Stimulated activated CD8-positive, alpha-beta memory T cell treated with anti-CD3 and anti-CD28 coated beads, Interleukin-2, amount 100 ng/mL, for 1 hour (primary cell): Measurements from ENCODE around the gene GNB2.
"Not testable (repeated sequence)": the region's sequence is repeated elsewhere in the genome, so short reads cannot be mapped to it uniquely, and the experiment has no call there.

Experiments
- DNase-seq, 2 donors: peaks; one replicate each; pipeline ENCODE4 v3.0.0-alpha.2; 2020; ENCODE audit warnings: low read depth in 2 of 2

The GNB2 gene

GRCh38 chr7:100662194-100662776, 11.3 kb upstream of the GNB2 start:
- DNase-seq = not testable (repeated sequence)

GRCh38 chr7:100665168-100665726, 8.3 kb upstream of the GNB2 start:
- DNase-seq = no peak

DNA sequence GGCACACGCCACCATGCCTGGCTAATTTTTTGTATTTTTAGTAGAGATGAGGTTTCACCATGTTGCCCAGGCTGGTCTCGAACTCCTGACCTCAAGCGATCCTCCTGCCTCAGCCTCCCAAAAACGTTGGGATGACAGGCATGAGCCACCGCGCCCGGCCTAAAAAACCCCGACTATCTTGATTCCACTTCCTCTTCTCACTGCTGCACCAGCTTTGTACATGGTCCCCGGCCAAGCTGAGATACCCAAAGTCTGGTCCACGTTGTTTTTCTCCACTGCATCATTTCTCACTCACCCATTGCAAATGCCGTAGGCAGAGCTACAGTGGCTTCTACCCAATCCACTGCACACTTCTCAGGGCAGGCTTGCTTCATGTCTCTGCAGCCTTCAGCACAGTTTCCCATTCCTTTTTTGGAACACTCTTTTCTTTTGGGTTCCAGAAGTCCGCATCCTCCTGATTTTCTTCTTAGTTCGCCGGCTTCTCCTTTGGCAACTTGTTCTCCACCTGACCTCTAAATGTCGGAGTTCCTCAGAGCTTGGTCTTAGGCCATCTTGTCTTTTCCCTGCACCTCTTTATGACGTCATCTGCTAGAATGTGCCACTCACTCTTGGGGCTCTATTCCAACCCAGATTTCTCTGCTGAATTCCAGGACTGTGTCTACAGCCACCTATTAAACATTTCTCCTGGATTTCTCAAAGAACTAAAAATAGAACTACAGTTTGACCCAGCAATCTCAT, 6.0 kb upstream of the GNB2 start:
- DNase-seq = no peak

DNA sequence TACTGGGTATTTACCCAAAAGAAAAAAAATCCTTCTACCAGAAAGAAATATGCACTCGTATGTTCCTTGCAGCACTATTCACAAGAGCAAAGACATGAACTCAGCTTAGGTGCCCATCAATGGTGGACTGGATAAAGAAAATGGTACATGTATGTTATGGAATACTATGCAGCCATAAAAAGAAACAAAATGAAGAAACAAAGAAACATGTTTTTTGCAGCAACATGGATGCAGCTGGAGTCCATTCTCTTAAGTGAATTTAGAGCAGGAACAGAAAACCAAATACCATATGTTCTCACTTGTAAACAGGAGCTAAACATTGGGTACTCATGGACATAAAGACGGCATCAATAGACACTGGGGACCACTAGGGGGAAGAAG, 5.5 kb upstream of the GNB2 start:
- no peak for DNase-seq

DNA sequence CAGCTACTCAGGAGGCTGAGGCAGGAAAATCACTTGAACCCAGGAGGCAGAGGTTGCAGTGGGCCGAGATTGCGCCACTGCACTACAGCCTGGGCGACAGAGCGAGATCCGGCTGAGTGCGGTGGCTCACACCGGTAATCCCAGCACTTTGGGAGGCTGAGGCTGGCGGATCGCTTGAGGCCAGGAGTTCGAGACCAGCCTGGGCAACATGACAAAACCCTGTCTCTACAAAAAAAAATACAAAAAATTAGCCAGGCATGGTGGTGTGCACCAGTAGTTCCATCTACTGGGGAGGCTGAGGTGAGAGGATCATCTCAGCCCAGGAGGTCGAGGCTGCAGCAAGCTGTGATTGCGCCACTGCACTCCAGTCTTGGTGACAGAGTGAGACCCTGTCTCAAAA, 4.4 kb upstream of the GNB2 start:
- not testable (repeated sequence) for DNase-seq

DNA sequence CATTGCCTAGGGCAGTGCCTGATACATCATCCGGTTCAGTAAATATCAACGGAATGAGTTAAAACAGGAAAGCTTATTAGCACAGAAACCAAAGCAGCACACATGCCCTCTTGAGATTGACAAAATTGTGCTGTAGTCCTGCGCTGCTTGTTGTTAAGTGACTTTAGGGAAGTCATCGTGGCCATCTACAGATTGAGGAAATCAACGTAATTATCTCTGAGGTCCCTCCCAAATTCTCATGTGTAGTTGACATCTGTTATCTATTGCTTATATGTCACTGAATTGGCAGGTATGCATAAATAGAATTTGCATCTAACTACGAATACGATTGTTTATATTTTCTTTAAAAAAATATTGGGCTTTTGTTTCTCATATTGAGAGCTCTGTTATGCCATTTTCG, 3.5 kb upstream of the GNB2 start:
- no peak for DNase-seq

- no peak for DNase-seq
Measured at GRCh38 chr7:100671353-100672327, 1.9 kb upstream of the GNB2 start.

DNA sequence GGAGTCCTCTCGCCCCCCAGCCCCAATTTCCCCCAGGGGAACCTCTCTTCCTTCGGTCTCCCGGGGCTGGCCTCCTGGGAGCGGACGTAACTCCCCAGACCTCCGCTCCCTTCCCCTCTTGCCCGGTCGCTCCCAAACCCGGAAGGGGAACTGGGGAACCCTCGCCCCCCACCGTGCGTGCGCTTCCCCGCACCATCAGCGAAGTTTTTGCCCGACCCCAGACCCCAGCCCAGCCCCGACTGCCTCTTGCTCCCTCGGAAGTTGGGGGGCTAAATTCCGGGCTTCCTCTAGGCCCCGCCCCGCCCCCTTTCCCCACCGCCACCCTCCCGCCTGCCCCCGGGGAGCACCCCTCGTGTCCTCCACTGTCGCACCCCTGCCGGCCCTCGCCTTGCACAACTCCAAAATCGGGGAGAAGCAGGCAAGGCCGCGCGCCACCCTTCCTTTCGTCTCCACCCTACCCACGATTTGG, 436 bp downstream of the GNB2 start:
- peak in 1 of 2 donors; percentile 36 for DNase-seq

DNA sequence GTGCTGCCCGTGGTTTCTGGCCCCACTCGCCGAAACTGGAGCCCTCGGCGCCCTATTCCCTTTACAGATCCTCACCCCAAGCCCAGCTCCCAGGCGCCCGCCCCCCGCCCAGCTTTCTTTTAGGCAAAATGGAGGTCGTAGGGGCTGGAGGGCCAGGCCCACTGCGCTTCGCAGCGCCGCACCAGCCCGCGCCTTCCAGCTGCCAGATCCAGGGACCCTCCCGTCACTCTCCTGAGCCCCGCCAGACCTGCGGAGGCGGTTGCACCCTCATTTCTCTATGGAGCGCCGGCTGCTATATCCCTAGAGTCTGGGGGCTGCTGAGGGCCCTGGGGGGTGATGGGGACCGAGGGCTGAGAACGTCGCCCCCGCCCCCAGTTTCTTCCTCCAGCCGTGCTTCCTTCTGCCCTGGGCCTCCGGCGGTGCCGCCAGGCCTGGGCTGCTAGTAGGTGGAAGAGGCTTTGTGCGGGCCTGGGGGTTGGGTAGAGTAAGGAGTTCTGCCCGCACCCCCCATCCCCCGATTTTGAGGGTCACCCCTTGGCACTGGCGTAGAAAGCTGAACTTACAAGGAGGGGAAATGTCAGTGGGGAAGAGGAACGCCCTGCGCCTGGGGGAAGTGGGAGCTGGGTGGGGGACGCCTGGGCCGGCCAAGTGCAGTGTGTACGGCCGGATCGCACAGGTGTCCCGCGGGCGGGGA, 1.0 kb downstream of the GNB2 start:
- no peak for DNase-seq

DNA sequence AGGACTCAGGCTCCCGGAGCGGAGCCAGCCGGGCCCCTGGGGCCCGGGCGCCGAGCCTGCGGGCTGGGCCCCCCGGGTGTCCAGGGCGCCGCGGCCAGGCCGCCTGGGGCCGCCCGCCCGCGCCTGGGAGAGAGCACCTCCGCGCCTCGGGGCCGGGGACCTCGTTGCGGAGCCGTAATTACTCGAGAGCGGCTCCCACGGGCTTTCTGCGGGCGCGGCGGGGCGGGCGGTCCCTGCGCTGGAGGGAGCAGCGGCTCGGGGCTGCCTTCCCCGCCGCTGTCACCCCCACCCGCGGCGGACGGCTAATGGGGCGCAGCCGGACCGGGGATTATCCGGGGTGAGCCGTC, 1.5 kb downstream of the GNB2 start:
- DNase-seq = no peak

- DNase-seq = peak; percentile 70 to 72
Measured at GRCh38 chr7:100675581-100676350, 2.2 kb downstream of the GNB2 start.

GRCh38 chr7:100676501-100677306, 3.2 kb downstream of the GNB2 start:
- no peak for DNase-seq

- no peak for DNase-seq
Measured at GRCh38 chr7:100677308-100678267, 4.0 kb downstream of the GNB2 start.

DNA sequence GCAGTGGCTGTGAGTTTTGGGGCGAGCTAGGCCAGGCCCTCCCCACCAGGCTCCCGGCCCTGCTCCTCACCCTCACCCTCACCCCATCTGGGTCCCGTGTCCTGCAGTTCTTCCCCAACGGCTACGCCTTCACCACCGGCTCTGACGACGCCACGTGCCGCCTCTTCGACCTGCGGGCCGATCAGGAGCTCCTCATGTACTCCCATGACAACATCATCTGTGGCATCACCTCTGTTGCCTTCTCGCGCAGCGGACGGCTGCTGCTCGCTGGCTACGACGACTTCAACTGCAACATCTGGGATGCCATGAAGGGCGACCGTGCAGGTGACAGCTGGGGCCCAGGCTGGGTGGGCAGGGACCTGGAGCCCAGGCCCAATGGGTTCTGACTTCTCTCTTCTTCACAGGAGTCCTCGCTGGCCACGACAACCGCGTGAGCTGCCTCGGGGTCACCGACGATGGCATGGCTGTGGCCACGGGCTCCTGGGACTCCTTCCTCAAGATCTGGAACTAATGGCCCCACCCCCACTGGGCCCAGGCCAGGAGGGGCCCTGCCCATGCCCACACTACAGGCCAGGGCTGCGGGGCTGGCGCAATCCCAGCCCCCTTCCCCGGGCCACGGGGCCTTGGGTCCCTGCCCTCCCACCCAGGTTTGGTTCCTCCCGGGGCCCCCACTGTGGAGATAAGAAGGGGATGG, 4.9 kb downstream of the GNB2 start:
- no peak for DNase-seq

DNA sequence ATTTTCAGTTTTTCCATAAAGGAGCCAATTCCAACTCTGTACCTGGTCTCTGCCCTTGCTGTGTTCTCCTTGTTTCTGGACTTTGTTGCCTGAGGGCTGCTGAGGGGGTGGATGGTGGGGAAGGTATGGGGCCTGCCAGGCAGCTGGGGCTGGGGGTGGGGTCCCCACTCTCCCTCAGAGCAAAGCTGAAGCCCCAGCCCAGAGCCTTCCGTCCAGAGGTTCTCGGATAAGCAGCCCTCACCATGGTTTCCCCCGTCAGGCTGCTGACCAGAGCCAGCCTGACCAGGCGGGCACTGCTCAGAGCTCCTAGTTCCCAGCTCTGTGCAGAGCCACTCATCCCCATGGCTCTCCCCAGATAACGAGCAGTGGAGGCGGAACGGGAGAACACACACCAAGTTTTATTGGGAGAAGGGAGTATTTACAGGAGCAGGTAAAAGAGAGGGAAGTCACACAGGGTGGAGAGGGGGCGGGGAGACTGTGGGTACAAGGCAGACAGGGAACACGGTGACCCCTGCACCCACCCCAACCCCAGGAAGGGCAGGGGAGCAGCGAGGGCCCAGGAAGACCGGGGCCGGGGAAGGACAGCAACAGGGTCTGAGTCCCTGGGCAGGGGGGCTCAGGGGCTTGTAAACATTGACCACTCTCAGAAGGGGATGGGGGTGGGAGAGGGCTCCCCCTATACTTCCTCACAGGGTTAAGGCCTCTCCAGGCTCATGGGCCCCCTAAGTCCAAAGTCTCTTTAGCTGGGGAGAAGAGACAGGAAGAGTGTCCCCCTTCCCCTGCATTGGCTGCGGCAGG, 5.8 kb downstream of the GNB2 start:
- no peak for DNase-seq

- no peak for DNase-seq
Measured at GRCh38 chr7:100679927-100680575, 6.5 kb downstream of the GNB2 start.
